ENCODE results near the gene DCUN1D2. TPM values are rescaled to one million over a fixed set of nuclear protein-coding genes. Genes with fewer than 3 reads are reported as not detected.

The DCUN1D2 gene
- total RNA-seq, 4 donors from 2014 or later, result 12.3 to 20.2 (median 17.3) TPM

DNA sequence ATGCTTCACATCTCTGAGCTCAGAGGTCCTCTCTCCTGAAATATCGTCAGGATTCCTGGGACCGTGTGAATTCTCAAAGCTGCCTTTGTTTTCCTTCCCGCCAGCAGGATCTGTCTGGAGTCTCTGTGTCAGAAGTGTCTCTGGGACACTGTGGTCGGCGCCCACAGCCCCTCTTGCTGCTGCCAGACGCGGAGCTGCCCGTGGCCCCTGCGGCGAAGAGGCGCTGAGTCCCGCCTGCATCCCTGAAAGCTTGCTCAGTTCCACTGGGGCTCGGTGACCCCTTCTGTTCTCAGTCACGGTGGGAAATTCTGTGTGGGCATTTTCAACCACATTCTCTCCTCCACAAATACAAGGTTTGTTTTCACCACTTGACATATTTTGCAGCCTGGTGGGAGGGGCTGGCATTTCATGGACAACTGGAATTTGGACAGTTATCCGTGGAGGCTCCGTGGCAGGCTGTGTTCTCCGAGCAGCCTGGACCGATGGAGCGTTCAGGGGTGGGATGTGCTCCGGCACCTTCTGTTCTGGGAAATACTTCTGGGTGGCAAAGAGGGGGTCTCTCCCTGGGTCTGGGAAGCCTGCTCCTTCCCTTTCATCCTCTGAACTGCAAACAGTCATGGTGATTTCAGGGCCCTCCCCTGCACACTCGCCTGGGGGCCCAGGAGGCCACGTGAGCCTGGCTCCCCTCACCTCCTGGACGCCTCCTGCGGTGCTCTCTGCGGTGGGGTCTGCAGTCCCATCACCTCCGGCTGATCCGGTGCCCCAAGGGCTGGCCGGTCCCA is 84.0 kb downstream of the DCUN1D2 start:
- Histone ChIP-seq H3K4me3 (no peak overlapping the region), H3K27ac (no peak overlapping the region), H3K27me3 (peaks cover 46% of the 10 kb centered on the region), H3K4me1 (peaks cover 0 to 33% (median 13%) of the 10 kb centered on the region in 3 donors), H3K36me3 (peaks cover 0 to 24% of the 10 kb centered on the region in 2 donors), H3K9me3 (no peaks in the 10 kb centered on the region)
- 40 to 70% methylated on average over 1 to 3 of the region's 28 CpGs for WGBS, 2 donors (ENCODE audit: low coverage in 1 of 2)
- ATAC-seq, result no peak
- no peak for TF ChIP-seq POLR2A (IDR thresholded peaks at IDR 0.05)
- no peak for TF ChIP-seq POLR2AphosphoS5 (IDR thresholded peaks at IDR 0.05)
- TF ChIP-seq, protein P1, sequence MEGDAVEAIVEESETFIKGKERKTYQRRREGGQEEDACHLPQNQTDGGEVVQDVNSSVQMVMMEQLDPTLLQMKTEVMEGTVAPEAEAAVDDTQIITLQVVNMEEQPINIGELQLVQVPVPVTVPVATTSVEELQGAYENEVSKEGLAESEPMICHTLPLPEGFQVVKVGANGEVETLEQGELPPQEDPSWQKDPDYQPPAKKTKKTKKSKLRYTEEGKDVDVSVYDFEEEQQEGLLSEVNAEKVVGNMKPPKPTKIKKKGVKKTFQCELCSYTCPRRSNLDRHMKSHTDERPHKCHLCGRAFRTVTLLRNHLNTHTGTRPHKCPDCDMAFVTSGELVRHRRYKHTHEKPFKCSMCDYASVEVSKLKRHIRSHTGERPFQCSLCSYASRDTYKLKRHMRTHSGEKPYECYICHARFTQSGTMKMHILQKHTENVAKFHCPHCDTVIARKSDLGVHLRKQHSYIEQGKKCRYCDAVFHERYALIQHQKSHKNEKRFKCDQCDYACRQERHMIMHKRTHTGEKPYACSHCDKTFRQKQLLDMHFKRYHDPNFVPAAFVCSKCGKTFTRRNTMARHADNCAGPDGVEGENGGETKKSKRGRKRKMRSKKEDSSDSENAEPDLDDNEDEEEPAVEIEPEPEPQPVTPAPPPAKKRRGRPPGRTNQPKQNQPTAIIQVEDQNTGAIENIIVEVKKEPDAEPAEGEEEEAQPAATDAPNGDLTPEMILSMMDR (IDR thresholded peaks at IDR 0.05), result no peak
- TF ChIP-seq EP300 (IDR thresholded peaks at IDR 0.05), result no peak

Small RNA genes lying within 50 kb of the gene (small RNA-seq; reads per million reads assigned to genes)
- 0 reads per million in 4 donors for gene RNU1-16P

Other genes starting within 250 kb of the DCUN1D2 start
- gene LAMP1, start 193.5 kb downstream of the DCUN1D2 start, total RNA-seq, result 100 to 1,000 TPM in 3 of 4 donors, 10 to 100 TPM in 1; 97.9 to 151 (median 128) TPM
- gene GRTP1, start 126.6 kb downstream of the DCUN1D2 start, total RNA-seq, result 10 to 100 TPM in 2 of 4 donors, 1 to 10 TPM in 2; 4.7 to 14.0 (median 8.5) TPM
- gene ADPRHL1, start 37.2 kb downstream of the DCUN1D2 start, total RNA-seq, result 10 to 100 TPM in 1 of 4 donors, 1 to 10 TPM in 3; 4.7 to 33.8 (median 8.9) TPM
- gene TFDP1, start 94.0 kb upstream of the DCUN1D2 start, total RNA-seq, result 10 to 100 TPM; 21.9 to 49.0 (median 29.2) TPM
- gene ATP4B, start 167.5 kb upstream of the DCUN1D2 start, total RNA-seq, result not detected
- under 1 TPM in 1 of 4 donors, not detected in 3; 0.15 TPM for gene GRK1, start 176.5 kb upstream of the DCUN1D2 start, total RNA-seq